Adrenal gland (tissue), 5 donors: ENCODE measurements around the gene SPOCK3.

Experiments
- POLR2A ChIP-seq, 2 donors: fragments of 450-650 bp; IDR thresholded peaks; one replicate each; pipeline ENCODE4 v1.6.1; 2017; ENCODE audit warnings: antibody characterized with exemption in 2 of 2, mild to moderate bottlenecking in 2 of 2, moderate library complexity in 1 of 2
- TF ChIP-seq, protein P1 (sequence below), 6 experiments: fragments of 450-650 bp in 4 of 6; fragments of 200-600 bp in 2 of 6; sonication (generic) in 1 of 6; IDR thresholded peaks; 1 replicate in 5 of 6; 2 replicates in 1 of 6; pipeline versions ENCODE4 v1.5.1 to v1.8.0; 2016 to 2021; ENCODE audit warnings: antibody characterized with exemption in 6 of 6, mild to moderate bottlenecking in 2 of 6, moderate library complexity in 1 of 6
- donor health status: DM: no; HTN: no; CAD: no.

DNA sequence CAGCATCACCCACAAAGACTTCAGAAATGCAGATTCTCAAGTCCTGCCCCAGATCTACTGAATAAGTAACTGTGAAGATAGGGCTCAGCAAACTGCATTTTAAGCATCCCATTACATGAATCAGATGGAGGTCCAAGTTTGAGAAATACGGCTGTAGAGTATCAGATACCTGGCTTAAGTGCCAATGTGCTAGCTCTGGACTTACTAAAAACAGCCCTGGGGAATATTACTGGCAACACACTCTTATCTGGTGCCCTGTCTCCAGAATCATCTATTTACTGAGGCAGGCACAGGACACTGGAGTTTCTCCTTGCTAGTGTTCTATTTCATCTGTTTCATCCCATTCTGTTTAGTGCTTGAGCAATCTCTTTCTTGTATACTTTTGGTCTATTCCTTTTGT, 105.1 kb downstream of the SPOCK3 start:
- TF ChIP-seq, protein P1, sequence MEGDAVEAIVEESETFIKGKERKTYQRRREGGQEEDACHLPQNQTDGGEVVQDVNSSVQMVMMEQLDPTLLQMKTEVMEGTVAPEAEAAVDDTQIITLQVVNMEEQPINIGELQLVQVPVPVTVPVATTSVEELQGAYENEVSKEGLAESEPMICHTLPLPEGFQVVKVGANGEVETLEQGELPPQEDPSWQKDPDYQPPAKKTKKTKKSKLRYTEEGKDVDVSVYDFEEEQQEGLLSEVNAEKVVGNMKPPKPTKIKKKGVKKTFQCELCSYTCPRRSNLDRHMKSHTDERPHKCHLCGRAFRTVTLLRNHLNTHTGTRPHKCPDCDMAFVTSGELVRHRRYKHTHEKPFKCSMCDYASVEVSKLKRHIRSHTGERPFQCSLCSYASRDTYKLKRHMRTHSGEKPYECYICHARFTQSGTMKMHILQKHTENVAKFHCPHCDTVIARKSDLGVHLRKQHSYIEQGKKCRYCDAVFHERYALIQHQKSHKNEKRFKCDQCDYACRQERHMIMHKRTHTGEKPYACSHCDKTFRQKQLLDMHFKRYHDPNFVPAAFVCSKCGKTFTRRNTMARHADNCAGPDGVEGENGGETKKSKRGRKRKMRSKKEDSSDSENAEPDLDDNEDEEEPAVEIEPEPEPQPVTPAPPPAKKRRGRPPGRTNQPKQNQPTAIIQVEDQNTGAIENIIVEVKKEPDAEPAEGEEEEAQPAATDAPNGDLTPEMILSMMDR (IDR thresholded peaks at IDR 0.05), result no peak
- no peak for TF ChIP-seq POLR2A (IDR thresholded peaks at IDR 0.05)
